OCI-LY3 (cell line): ENCODE results near the gene PREX1.

Source experiments
- EZH2phosphoT487 ChIP-seq: fragments of 200-600 bp; shearing (Covaris generic); IDR thresholded peaks from 2 replicates; pipeline ENCODE4 v1.6.1; 2018; ENCODE audit warnings: antibody characterized with exemption, mixed run types, low read depth
- TF ChIP-seq, protein P1 (sequence below): fragments of 200-600, 300-600 bp; sonication (generic); IDR thresholded peaks from 2 replicates; pipeline ENCODE4 v1.5.1; 2014; ENCODE audit warnings: antibody characterized with exemption, low read length, low read depth

DNA sequence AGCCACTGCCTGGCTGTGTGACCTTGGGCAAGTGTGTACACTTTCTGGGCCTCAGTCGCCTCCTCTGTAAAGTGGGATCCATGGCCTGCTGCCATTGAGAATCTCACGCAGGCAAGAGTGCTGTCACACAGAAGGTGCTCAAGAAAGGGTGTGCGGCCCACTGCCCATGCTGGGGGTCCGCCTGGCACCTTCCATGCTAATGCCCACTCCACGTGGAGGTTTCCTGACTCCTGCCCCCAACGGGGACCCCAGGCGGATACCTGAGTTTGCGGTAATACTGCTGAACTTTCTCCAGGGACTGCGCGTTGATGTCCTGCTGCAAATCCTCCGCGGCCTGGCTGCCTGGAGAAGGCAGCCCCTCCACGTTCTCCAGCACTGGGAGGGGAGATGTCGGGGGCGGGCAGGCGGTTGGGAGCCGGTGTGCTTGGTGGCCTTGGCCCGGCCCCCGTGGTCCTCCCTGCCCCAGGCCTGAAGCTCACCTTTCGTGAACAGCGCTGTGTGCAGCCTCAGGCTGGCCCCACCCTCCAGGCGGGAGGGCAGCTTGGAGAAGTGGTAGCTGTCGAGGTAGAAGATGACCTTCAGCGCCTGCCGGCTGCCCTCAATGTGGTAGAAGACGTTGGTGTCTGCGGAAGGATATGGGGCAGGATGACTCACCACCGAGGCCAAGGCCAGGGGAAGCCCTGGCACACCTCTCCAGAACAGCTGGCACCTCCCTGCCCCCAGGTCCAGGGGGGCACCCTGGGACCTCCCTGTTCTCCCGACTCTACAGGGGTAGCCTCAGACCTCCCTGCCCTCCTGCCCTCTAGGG is 195.6 kb downstream of the PREX1 start:
- TF ChIP-seq, protein P1, sequence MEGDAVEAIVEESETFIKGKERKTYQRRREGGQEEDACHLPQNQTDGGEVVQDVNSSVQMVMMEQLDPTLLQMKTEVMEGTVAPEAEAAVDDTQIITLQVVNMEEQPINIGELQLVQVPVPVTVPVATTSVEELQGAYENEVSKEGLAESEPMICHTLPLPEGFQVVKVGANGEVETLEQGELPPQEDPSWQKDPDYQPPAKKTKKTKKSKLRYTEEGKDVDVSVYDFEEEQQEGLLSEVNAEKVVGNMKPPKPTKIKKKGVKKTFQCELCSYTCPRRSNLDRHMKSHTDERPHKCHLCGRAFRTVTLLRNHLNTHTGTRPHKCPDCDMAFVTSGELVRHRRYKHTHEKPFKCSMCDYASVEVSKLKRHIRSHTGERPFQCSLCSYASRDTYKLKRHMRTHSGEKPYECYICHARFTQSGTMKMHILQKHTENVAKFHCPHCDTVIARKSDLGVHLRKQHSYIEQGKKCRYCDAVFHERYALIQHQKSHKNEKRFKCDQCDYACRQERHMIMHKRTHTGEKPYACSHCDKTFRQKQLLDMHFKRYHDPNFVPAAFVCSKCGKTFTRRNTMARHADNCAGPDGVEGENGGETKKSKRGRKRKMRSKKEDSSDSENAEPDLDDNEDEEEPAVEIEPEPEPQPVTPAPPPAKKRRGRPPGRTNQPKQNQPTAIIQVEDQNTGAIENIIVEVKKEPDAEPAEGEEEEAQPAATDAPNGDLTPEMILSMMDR = no peak
- TF ChIP-seq EZH2phosphoT487 = no peak
